B cell (primary cell): ENCODE measurements around the gene CHCHD3. TPM values are rescaled to one million over a fixed set of nuclear protein-coding genes. Genes with fewer than 3 reads are reported as not detected.

Source experiments
- ATAC-seq: fragments of 200-7000 bp; cut with Tn5 transposase; one replicate; pipeline ENCODE4 v1.10.0; 2021; ENCODE audit warnings: low read depth, mild to moderate bottlenecking, moderate number of reproducible peaks, moderate library complexity
- CTCF ChIA-PET: fragments of 350-600 bp; sonication (Branson Sonifier 250); formaldehyde crosslinking; loops from one replicate; lab custom pipeline; 2021; ENCODE audit warnings: antibody characterized with exemption, inconsistent platforms; lab: Charles Lee
- POLR2A ChIA-PET: fragments of 350-600 bp; sonication (Branson Sonifier 250); formaldehyde crosslinking; loops from one replicate; lab custom pipeline; 2021; ENCODE audit warnings: antibody characterized with exemption; lab: Charles Lee
- DNase-seq: peaks from one replicate; pipeline ENCODE4 v3.0.0; 2013
- H2AFZ ChIP-seq: 2 replicates; pipeline ENCODE4 v1.6.1; 2012; ENCODE audit warnings: mild to moderate bottlenecking, low read depth, low read length; ENCODE audit not compliant: insufficient read depth, poor library complexity, severe bottlenecking
- H3K27ac ChIP-seq, 2 donors: 1 replicate in 1 of 2; 2 replicates in 1 of 2; pipeline ENCODE4 v1.5.1; 2012 to 2013; ENCODE audit warnings: low read length in 2 of 2, mild to moderate bottlenecking in 2 of 2, moderate library complexity in 1 of 2
- H3K27me3 ChIP-seq, 4 experiments: fragments of 200-600 bp in 1 of 4; sonication (generic) in 1 of 4; replicated peaks in 1 of 4; 1 replicate in 2 of 4; 2 replicates in 2 of 4; pipeline versions ENCODE4 v1.6.1 to v1.7.0; 2013 to 2016; ENCODE audit warnings: low read length in 3 of 4, mild to moderate bottlenecking in 2 of 4, mixed read lengths in 1 of 4, moderate library complexity in 1 of 4; ENCODE audit not compliant: insufficient read depth in 4 of 4, control insufficient read depth in 3 of 4; ENCODE audit errors: control extremely low read depth in 1 of 4
- H3K36me3 ChIP-seq, 2 experiments: replicated peaks in 1 of 2; 1 replicate in 1 of 2; 2 replicates in 1 of 2; pipeline versions ENCODE4 v1.6.1 to v1.7.1; 2013; ENCODE audit warnings: low read length in 1 of 2; ENCODE audit not compliant: insufficient read depth in 2 of 2, control insufficient read depth in 1 of 2; ENCODE audit errors: control extremely low read depth in 1 of 2, extremely low read depth in 1 of 2
- H3K4me1 ChIP-seq, 2 donors: fragments of 200-600 bp in 1 of 2; sonication (generic) in 1 of 2; 1 replicate in 1 of 2; 2 replicates in 1 of 2; pipeline versions ENCODE4 v1.5.1 to v1.6.1; 2013 to 2017; ENCODE audit warnings: low read length in 2 of 2; ENCODE audit not compliant: control insufficient read depth in 2 of 2, insufficient read depth in 2 of 2
- H3K4me2 ChIP-seq: replicated peaks from 2 replicates; pipeline ENCODE3; 2012; ENCODE audit warnings: mild to moderate bottlenecking, low read depth, low read length; ENCODE audit not compliant: poor library complexity, severe bottlenecking
- H3K4me3 ChIP-seq, 5 experiments: fragments of 200-600 bp in 1 of 5; sonication (generic) in 1 of 5; 1 replicate in 3 of 5; 2 replicates in 2 of 5; pipeline versions ENCODE4 v1.5.1 to v1.7.0; 2011 to 2016; ENCODE audit warnings: low read length in 4 of 5, mild to moderate bottlenecking in 4 of 5, low read depth in 2 of 5, control low read depth in 1 of 5, moderate library complexity in 1 of 5; ENCODE audit not compliant: insufficient read depth in 1 of 5; ENCODE audit errors: control extremely low read depth in 1 of 5, extremely low read depth in 1 of 5
- H3K79me2 ChIP-seq: fragments of 200-600 bp; sonication (generic); one replicate; pipeline ENCODE4 v1.6.0; 2016; ENCODE audit warnings: low read length; ENCODE audit not compliant: control insufficient read depth, insufficient read depth
- H3K9ac ChIP-seq: fragments of 200-600 bp; sonication (generic); 2 replicates; pipeline ENCODE4 v1.6.1; 2017; ENCODE audit warnings: mild to moderate bottlenecking, low read length, moderate library complexity
- H3K9me3 ChIP-seq, 3 donors: one replicate each; pipeline versions ENCODE4 v1.6.1 to v1.7.1; 2013; ENCODE audit warnings: low read length in 2 of 3; ENCODE audit not compliant: control insufficient read depth in 2 of 3, insufficient read depth in 1 of 3; ENCODE audit errors: control extremely low read depth in 1 of 3
- H4K20me1 ChIP-seq: 2 replicates; pipeline ENCODE4 v1.6.0; 2012; ENCODE audit warnings: mild to moderate bottlenecking, low read length; ENCODE audit not compliant: insufficient read depth, control insufficient read depth, poor library complexity, severe bottlenecking
- H3K27ac Mint-ChIP-seq: one replicate; pipeline ENCODE4 v1.8.0; 2021; ENCODE audit warnings: mixed read lengths
- H3K27me3 Mint-ChIP-seq: one replicate; pipeline ENCODE4 v1.8.0; 2021; ENCODE audit warnings: mixed read lengths
- H3K4me1 Mint-ChIP-seq: one replicate; pipeline ENCODE4 v1.8.0; 2021; ENCODE audit warnings: mixed read lengths
- H3K4me3 Mint-ChIP-seq: one replicate; pipeline ENCODE4 v1.8.0; 2021; ENCODE audit warnings: mixed read lengths
- H3K9me3 Mint-ChIP-seq: one replicate; pipeline ENCODE4 v1.8.0; 2022; ENCODE audit warnings: mixed read lengths; ENCODE audit not compliant: insufficient read depth
- EZH2 ChIP-seq: IDR thresholded peaks from 2 replicates; pipeline ENCODE4 v1.6.1; 2012; ENCODE audit warnings: borderline replicate concordance, low read depth, mild to moderate bottlenecking, moderate library complexity, low read length; ENCODE audit not compliant: insufficient read depth, poor library complexity, severe bottlenecking
- WGBS: methylation state at CpG from one replicate; pipeline ENCODE4 v1.1.5; 2013; ENCODE audit warnings: missing lambda C conversion rate; ENCODE audit not compliant: insufficient coverage; 5-methylcytosine and 5-hydroxymethylcytosine counted together
- intact Hi-C: fragments of 100-400 bp; cut with micrococcal nuclease; formaldehyde crosslinking; loops from one replicate; pipeline ENCODE4 v1.10.0; 2022
- polyA plus RNA-seq: library from polyadenylated mRNA; depleted of rRNA; stranded (reverse); fragments of >200 nt; gene quantifications from 2 replicates; pipeline ENCODE4 v1.2.3, GENCODE V29; 2012
- total RNA-seq, 2 donors: library from RNA; stranded (reverse); fragments of 120-200 nt in 1 of 2; gene quantifications; 1 replicate in 1 of 2; 2 replicates in 1 of 2; pipeline versions ENCODE4 v1.2.3 to v1.2.4, GENCODE V29; 2013 to 2022
- TF ChIP-seq, protein P1 (sequence below): fragments of 200-600 bp; IDR thresholded peaks from one replicate; pipeline ENCODE4 v1.8.0; 2022; ENCODE audit warnings: antibody characterized with exemption, mild to moderate bottlenecking

Gene CHCHD3
- total and polyA plus RNA-seq, 2 donors (not counting 1 experiment from before 2014, with no cell fraction given): 20.1 to 38.4 TPM

- H3K36me3 ChIP-seq: no peaks in the 10 kb centered on the region
- DNase-seq: no peak
- H3K4me3 Mint-ChIP-seq: no peak overlapping the region
- no peaks in the 10 kb centered on the region for H3K4me1 ChIP-seq
- no peaks in the 10 kb centered on the region for H3K27me3 ChIP-seq
- H3K9ac ChIP-seq: no peak overlapping the region
- H4K20me1 ChIP-seq: peaks cover 10% of the 10 kb centered on the region
- H3K4me1 Mint-ChIP-seq: peaks cover 3% of the 10 kb centered on the region
- intact Hi-C loops: no loop called here
- H2AFZ ChIP-seq: no peak overlapping the region
- WGBS: no CpG with 5 or more reads among the region's 1 CpG
- no peak overlapping the region for H3K4me3 ChIP-seq
- H3K27ac ChIP-seq: no peak overlapping the region
- ChIA-PET POLR2A (no interaction called here), CTCF (no interaction called here)
- no peak for ATAC-seq
- peaks cover 28% of the 10 kb centered on the region for H3K79me2 ChIP-seq
- TF ChIP-seq, protein P1, sequence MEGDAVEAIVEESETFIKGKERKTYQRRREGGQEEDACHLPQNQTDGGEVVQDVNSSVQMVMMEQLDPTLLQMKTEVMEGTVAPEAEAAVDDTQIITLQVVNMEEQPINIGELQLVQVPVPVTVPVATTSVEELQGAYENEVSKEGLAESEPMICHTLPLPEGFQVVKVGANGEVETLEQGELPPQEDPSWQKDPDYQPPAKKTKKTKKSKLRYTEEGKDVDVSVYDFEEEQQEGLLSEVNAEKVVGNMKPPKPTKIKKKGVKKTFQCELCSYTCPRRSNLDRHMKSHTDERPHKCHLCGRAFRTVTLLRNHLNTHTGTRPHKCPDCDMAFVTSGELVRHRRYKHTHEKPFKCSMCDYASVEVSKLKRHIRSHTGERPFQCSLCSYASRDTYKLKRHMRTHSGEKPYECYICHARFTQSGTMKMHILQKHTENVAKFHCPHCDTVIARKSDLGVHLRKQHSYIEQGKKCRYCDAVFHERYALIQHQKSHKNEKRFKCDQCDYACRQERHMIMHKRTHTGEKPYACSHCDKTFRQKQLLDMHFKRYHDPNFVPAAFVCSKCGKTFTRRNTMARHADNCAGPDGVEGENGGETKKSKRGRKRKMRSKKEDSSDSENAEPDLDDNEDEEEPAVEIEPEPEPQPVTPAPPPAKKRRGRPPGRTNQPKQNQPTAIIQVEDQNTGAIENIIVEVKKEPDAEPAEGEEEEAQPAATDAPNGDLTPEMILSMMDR: no peak
- no peak for TF ChIP-seq EZH2
- no peaks in the 10 kb centered on the region for H3K27me3 Mint-ChIP-seq
- no peaks in the 10 kb centered on the region for H3K9me3 ChIP-seq
- H3K4me2 ChIP-seq: no peak overlapping the region
- H3K9me3 Mint-ChIP-seq: no peaks in the 10 kb centered on the region
- H3K27ac Mint-ChIP-seq: no peak overlapping the region
These were observed 93.8 kb downstream of the CHCHD3 start for GRCh38 chr7:132988117-132988516.

- Histone ChIP-seq H3K9me3 (no peaks in the 10 kb centered on the region), H3K4me3 (no peak overlapping the region), H3K4me1 (no peaks in the 10 kb centered on the region), H3K79me2 (no peaks in the 10 kb centered on the region), H3K36me3 (peaks cover 0 to under 1% of the 10 kb centered on the region in 2 experiments), H2AFZ (no peak overlapping the region), H3K27ac (no peak overlapping the region), H3K4me2 (no peak overlapping the region), H3K9ac (no peak overlapping the region), H4K20me1 (no peaks in the 10 kb centered on the region), H3K27me3 (no peaks in the 10 kb centered on the region)
- intact Hi-C loops: no loop called here
- Mint-ChIP-seq H3K4me3 (no peak overlapping the region), H3K4me1 (peaks cover 23% of the 10 kb centered on the region), H3K27me3 (no peaks in the 10 kb centered on the region), H3K9me3 (no peaks in the 10 kb centered on the region), H3K27ac (no peak overlapping the region)
- ATAC-seq (no peak), DNase-seq (no peak)
- ChIA-PET CTCF (no interaction called here), POLR2A (no interaction called here)
- TF ChIP-seq EZH2: no peak
- TF ChIP-seq, protein P1: no peak
- no CpG with 5 or more reads among the region's 1 CpG for WGBS
These were observed 101.5 kb downstream of the CHCHD3 start for GRCh38 chr7:132980402-132980801.
